ENCODE measurements around the gene PPRC1.

PPRC1 gene

DNA sequence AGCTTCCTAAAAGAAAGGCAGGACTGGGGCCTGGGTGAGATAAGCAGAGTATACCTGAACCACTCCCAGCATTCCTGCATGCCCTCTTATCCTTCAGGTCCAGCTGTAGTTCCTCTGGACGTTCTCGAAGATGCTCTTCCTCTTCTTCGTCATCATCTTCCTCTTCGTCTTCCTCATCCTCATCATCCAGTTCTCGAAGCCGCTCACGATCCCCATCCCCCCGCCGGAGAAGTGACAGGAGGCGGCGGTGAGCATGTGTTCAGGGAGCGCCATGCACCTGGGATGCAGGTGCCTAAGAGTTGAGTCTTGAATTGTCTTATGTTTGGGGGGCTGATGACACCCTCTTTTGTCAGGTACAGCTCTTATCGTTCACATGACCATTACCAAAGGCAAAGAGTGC is 15.4 kb downstream of the PPRC1 start:
- H3K4me3 ChIP-seq (ENCODE audit: low read depth, low read length), result no peak overlapping the region
- DNase-seq (ENCODE audit: low read depth), result no peak
- no peak for TF ChIP-seq CTCF (conservative IDR thresholded peaks at IDR 0.05; ENCODE audit: low read depth, low read length)

- TF ChIP-seq CTCF (conservative IDR thresholded peaks at IDR 0.05; ENCODE audit: low read depth, low read length), result no peak
- H3K4me3 ChIP-seq (ENCODE audit: low read depth, low read length), result peak overlapping the region; percentile 45
- peak; percentile 67 for DNase-seq (ENCODE audit: low read depth)
Observed at GRCh38 chr10:102150970-102151773, 18.3 kb downstream of the PPRC1 start.

DNA sequence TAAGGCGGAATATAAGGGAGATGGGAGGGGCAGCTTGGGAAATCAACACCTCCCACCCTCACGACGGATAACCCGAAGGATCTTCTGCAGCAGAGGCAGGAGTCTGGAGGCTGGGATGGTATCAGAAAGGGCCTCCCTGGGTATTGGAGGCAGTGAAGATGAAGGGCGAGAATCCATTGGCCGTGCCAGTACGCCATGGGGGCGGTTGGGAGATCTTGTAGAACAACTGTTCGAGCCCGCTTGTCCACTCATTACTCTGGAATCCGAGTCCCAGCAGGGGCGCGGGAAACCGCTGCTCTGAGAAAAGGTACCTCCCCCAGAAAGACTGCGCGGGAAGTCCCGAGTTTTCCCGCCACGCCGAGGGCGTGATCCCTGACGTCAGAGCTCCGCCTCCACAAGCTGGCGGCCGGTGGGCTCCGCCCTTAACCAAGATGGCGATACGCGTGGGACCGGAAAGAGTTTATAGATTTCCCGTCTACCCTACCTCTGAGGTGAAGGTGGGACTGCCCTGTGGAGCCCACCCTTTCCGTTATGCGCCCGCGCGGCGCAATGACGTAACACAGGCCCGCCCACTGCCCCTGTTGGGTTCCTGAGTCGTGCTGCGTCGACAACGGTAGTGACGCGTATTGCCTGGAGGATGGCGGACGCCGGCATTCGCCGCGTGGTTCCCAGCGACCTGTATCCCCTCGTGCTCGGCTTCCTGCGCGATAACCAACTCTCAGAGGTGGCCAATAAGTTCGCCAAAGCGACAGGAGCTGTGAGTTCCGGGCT is 19.1 kb downstream of the PPRC1 start, which contains the start of gene NOLC1:
TSS of gene NOLC1 (plus strand) at position 616 of the 771 bp plus-strand sequence. CDS start at position 638, 22 bp downstream.
- TF ChIP-seq CTCF (conservative IDR thresholded peaks at IDR 0.05; ENCODE audit: low read depth, low read length), result no peak
- peak within 1 kb of the TSS; percentile 95 for H3K4me3 ChIP-seq (ENCODE audit: low read depth, low read length)
- DNase-seq (ENCODE audit: low read depth), result peak; percentile 100

DNA sequence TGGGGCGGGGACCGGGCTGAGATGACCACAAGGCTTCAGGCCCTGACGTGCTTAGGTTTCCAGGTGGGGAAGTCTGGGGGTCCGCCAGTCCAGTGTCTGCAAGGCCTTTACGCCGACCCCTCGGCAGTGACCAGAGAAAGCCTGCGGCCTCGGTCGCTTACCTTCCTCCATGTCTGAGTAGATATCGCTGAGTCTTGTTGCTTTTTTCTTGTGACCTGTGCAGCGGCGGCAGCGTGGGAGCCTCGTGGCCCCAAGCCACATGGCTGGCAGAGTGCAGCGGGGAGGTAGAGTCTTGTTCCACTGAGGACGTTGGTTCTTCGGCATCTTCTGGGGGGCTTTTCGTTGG is 19.7 kb downstream of the PPRC1 start:
- H3K4me3 ChIP-seq (ENCODE audit: low read depth, low read length), result peak overlapping the region; percentile 95
- peak; percentile 39 for DNase-seq (ENCODE audit: low read depth)

DNA sequence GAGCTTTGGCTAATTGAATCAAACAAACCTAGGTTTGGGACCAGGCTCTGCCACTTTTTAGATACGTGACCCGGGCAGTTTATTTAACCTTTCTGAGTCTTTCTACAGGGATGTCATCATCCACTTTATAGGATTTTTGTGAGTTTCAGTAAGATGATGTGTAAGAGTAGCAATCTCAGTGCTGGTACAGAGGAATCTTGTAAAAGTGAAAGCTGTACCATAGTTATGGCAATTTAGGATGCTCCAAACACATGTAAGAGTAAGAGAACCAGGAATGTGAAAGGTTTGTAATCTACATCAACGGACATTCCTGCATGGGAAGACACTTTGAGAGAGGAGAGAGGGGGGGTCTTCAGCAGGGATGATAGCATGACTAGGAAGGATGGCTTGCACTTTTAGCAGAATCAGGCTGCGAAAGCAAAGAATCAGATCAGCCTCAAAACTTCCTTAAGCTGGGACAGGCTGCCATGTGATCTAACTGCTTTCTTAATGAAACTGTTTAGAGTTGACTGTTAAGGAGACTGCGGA is 20.3 kb downstream of the PPRC1 start:
- TF ChIP-seq CTCF (conservative IDR thresholded peaks at IDR 0.05; ENCODE audit: low read depth, low read length), result no peak
- peak; percentile 27 for DNase-seq (ENCODE audit: low read depth)
- H3K4me3 ChIP-seq (ENCODE audit: low read depth, low read length), result peak overlapping the region; percentile 95

More for the DNA sequence above, 19.7 kb downstream of the PPRC1 start:
- TF ChIP-seq CTCF (conservative IDR thresholded peaks at IDR 0.05; ENCODE audit: low read depth, low read length), result no peak

- TF ChIP-seq CTCF (conservative IDR thresholded peaks at IDR 0.05; ENCODE audit: low read depth, low read length), result no peak
- no peak overlapping the region for H3K4me3 ChIP-seq (ENCODE audit: low read depth, low read length)
- DNase-seq (ENCODE audit: low read depth), result no peak
Observed at GRCh38 chr10:102154466-102155116, 21.8 kb downstream of the PPRC1 start.

Measured in choroid plexus epithelial cell (primary cell).